ENCODE measurements around the gene MXRA7.
A peak's percentile ranks its signal among the peaks of the same experiment; 100 is the strongest.

Gene MXRA7

DNA sequence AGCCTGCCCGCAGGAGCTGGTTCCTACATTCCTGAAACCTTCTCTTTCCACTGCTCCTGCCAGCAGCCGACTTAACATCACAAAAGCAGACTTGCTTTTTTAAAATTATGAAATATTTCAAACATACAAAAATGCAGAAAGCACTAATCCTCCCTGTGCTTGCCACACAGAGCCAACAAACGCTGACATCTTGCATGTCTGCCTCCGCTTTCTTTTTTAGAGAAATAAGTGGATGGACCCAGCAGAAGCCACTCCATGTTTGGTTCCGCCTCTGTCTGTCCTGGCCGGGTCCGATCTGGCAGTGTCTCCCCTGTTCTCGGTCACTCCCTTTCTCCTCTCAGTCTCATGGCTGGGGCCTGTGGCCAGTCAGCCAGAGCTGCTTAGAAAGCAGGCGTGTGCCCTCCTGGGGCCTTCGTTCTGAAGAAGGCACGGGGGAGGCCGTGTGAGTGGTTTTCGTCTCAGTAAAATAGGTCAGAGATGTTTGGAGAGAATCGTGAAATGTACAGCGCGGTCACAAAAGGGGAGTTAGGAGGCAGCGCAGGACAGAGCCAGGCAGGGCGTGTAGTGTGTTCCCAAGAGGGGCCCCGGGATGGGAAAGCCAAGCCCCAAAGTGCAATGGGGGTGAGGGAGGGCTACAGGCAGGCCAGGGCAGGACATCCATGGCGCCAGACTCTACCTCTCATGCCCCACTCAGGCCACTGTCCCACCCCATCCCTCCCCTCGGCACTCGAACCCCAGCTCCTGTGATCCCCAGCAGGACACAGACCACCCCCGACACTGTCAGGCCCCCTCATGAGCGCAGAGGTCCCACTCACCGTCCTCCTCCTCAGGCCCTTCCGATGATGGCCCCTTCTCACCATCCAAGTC is 23.2 kb downstream of the MXRA7 start:
- peak; percentile 76 for DNase-seq (ENCODE audit: low read depth)
- H3K4me3 ChIP-seq (ENCODE audit: low read length) = no peak overlapping the region
- TF ChIP-seq CTCF (conservative IDR thresholded peaks at IDR 0.05; ENCODE audit: low read length) = no peak

DNA sequence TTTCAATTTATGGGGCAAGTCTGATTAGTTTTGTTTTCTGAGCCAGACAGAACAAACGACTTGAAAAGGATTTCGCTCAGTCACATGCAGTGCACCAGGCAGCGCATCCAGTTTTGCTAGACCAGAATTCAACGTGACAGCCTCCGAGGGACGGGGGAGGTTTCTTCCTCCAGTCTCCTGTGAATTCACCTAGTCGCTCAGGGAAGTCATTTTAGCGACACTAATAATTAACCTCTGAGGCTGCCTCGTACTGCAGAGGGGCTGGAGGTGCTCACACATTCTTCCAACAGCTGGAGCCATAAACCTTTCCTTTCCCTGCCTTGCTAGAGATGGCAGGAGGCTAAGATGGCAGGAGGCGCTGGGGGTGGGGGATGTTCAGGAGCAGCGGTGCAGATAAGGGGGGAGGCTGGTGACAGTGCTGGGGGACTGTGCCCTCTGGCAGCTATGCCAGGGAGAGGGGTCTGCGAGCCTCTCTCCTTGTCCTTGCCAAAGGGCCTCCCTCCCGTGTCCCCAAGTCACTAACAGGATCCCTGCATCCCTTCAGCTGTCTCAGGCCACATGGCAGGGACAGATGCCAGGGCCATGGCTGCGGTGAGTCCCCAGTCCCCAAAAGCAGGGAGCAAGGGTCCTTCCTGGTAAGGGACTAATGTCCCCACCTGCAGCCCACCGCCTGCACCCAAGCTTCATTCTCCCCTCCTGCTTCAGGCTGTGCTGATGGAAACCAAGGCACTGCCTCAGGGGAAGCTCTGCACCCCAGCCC is 24.0 kb downstream of the MXRA7 start:
- no peak for DNase-seq (ENCODE audit: low read depth)
- TF ChIP-seq CTCF (conservative IDR thresholded peaks at IDR 0.05; ENCODE audit: low read length) = no peak
- H3K4me3 ChIP-seq (ENCODE audit: low read length) = no peak overlapping the region

- no peak for TF ChIP-seq CTCF (conservative IDR thresholded peaks at IDR 0.05; ENCODE audit: low read length)
- no peak for DNase-seq (ENCODE audit: low read depth)
- no peak overlapping the region for H3K4me3 ChIP-seq (ENCODE audit: low read length)
Measured at GRCh38 chr17:76685846-76686245, 24.9 kb downstream of the MXRA7 start.

DNA sequence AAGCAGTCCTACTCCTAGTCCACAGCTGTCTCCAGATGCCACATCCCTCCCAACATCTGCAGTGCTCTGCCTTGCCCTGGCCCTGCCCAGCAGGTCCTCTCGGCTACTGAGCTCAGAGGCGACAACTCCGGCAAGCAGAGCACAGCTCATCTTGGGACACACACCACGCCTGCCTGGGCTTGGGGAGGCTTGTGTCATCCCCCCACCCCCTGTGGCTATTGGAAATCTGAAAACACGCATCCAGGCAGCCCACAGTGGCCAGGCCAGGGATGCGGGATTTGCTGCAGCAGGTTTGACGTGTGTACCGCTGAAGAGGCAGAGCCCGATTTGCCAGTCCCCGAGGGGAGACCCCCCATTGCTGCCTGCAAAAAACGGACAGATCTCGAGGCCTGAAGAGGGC is 25.4 kb downstream of the MXRA7 start:
- no peak for DNase-seq (ENCODE audit: low read depth)
- no peak overlapping the region for H3K4me3 ChIP-seq (ENCODE audit: low read length)
- TF ChIP-seq CTCF (conservative IDR thresholded peaks at IDR 0.05; ENCODE audit: low read length) = no peak

GRCh38 chr17:76684756-76685155 is 26.0 kb downstream of the MXRA7 start:
- no peak overlapping the region for H3K4me3 ChIP-seq (ENCODE audit: low read length)
- no peak for TF ChIP-seq CTCF (conservative IDR thresholded peaks at IDR 0.05; ENCODE audit: low read length)
- DNase-seq (ENCODE audit: low read depth) = no peak

DNA sequence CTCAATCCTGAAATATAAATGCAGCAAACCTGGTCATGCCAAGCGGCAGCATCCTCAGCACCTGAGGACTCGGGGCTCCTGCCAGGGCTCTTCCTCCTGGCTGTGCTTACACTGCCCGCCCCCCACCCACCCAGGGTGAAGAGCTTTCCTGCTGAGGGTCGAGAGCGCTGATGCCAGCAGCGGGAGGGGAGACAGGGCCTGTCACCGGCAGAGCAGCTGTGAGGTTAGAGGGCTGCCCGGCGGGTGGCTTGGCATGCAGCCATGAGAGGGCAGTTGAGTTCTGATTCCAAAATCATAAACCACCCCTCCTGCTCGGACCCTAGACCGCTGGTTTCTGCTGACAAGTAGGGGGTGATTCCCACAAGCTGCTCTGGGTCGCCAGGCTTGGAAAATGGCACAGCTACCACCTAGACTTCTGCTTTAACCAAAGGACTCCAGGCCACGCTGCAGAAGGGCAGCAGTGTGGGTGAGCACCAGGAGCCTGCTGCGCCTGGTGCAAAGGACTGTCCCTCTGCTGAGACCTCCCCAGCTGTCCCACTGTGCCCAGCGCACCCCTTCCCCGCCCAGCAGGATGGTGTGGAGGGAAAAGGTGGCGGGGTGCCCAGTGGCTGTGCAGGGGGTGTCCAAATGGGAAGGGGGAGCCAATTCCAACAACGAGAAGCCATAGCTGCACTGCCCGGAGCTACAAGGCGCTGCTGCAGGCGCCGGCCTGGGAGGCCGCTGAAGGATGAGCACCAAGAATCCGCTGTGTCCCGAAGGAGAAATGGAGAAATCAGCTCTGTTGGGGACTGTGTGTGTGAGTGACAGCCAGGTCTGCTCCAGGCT is 26.6 kb downstream of the MXRA7 start:
- no peak for TF ChIP-seq CTCF (conservative IDR thresholded peaks at IDR 0.05; ENCODE audit: low read length)
- no peak for DNase-seq (ENCODE audit: low read depth)

More for the DNA sequence above, 26.6 kb downstream of the MXRA7 start:
- no peak overlapping the region for H3K4me3 ChIP-seq (ENCODE audit: low read length)
